ENCODE measurements around the gene NMD3.
A peak's percentile ranks its signal among the peaks of the same experiment; 100 is the strongest.
"Not testable (repeated sequence)": the region's sequence is repeated elsewhere in the genome, so short reads cannot be mapped to it uniquely, and the experiment has no call there.

Gene NMD3

DNA sequence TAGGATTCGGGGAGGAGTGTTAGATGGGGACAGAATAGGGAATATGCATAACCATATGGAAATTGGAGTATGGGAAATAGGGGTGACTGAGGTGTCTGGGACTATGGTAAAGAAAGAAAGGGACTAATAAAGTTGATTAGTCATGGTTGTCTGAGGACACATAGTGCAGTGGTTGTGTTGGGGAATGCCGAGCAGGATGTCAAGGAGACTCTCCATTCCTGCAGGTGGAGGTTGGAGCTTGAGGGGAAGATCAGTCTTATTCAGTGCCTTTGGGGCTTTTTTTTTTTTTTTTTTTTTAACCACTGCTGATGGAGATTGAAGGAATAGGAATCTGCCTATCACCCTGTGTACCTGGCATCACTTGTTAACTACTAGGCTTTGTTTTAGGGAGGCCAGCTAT lies 10.8 kb downstream of the NMD3 start:
- no peak for DNase-seq

DNA sequence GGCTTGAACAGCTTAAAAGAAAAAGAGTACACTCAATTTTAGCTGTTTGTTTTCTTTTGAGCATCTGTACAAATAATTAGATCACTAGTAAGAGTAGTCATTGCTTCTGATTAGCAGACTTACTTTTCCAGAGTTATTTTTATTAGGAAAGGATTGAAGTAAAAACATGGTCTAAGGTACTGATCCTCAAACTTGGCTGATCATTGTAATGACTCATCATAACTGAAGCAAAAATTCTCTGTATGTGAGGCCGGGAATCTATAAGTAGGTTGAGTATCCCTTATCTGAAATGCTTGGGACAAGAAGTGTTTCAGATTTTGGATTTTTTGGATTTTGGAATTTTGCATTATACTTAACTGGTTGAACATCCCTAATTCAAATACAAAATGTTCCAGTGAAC lies 12.4 kb downstream of the NMD3 start:
- DNase-seq, result no peak

DNA sequence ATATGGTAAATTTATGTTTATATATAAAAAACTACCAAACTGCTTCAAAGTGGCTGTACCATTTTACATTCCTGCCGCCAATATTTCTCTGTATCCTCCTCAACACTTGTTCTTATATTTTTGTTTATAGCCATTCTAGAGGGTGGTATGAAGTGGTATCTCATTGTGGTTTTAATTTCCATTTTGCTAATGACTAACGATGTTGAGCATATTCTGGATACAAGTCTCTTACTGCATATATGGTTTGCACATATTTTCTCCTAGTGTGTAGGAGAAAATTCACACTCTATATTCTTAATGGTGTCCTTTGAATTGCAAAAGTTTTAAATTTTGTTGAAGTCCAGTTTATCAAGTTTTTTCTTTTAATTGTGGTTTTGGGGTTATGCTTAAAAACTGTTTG lies 15.1 kb downstream of the NMD3 start:
- DNase-seq, result no peak

DNA sequence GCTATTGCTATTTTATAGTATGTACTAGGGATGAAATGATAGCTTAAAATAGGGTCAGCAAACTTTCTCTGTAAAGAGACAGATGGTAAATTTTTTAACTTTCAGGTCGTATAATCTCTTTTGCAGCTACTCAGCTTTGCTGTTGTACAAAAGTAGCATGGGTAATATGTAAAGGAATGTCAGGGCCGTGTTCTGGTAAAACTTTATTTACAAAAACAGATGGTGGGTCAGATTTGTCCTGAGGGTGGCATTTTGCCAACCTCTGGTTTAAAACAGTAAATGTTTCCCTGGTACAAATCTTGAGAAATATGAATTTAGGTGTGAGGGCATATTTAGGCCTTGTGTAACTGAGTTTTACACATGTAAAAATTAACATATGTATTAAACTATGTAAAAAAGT lies 18.6 kb downstream of the NMD3 start:
- DNase-seq, result no peak

DNA sequence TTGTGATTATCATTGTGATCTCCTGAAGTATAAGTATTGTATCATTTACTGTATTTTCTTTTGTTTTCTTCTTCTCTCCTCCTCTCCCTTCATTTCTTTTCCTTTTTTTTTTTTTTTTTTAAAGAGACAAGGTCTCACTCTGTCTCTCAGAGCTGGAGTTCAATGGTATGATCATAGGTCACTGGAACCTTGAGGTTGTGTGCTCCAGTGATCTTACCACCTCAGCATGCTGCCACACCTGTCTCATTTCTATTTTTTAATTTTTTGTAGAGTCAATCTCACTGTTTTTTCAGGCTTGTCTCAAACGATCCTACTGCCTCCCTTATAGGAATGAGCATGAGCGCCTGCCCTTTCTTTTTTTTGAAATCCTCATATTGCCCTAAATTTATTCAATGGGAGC lies 23.4 kb downstream of the NMD3 start:
- no peak for DNase-seq

DNA sequence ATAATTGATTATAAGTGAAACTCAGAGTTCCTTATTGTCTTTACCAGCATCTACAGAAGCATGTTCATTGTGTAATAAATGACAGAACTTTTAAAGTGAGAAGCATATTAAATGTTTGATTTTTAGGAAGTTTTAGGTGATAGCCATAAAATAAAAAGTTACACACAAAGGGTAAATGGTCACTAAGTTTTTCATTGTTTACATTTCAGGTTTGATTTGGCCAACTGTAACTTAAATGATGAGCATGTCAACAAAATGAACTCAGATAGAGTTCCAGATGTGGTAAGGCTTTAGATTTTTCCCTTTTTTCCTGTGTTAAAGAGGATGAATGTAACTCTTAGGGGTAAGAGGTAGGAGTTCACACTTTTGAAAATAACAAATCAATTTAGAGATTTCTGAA lies 25.9 kb downstream of the NMD3 start:
- no peak for DNase-seq

DNA sequence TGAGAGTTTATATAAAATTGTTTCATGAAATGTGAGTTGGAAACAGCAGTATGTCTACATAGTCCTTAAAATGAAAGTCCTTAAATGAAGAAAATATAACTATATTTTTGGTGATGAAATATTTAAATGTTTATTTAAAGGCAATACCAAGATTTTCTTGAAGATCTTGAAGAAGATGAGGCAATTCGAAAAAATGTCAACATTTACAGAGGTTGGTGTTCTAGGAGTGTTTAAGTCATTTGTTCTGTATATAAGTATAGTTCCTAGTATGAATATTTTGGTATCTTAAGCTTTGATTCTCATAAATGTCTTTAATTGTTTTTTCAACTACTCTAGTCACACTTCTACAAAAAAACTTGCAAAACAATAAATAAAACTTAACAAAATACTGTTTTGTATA lies 29.0 kb downstream of the NMD3 start:
- DNase-seq, result no peak

DNA sequence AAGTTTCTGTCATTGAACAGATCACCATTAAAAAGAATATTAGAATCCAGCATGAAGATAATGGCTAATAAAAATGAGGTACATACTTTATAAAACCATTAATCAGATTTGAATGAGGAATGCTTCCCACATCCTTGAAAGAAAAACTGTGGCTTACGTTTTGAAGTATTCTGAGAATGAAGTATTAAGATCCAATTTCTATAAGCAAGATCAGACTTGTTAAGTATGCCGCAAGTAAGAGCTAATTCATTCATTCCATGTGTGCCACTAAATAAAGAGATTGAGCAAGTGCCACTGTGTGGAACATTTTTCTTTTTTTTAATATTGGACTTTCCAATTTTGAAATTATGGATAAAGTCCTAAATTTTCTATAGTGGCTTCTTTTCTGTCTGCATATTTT lies 30.6 kb downstream of the NMD3 start:
- no peak for DNase-seq

DNA sequence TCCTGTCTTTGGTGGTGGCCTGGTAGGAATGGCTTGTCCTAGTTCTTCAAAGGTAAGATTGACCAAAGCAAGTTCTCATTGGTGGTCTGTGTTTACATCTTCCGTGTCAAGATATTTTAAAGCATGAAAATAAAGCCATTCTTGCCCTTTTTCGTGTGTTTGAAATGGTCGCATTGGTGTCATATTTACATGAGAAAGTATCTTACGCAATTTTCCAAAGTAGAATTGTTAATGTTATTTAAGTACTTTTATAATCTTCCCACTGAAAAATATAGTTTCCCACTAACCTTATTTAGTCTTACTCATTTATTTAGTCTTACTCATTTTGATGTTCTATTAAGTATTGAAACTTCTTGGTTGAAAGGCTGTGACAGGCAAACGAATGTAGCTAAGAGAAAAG lies 31.0 kb downstream of the NMD3 start:
- DNase-seq, result no peak

DNA sequence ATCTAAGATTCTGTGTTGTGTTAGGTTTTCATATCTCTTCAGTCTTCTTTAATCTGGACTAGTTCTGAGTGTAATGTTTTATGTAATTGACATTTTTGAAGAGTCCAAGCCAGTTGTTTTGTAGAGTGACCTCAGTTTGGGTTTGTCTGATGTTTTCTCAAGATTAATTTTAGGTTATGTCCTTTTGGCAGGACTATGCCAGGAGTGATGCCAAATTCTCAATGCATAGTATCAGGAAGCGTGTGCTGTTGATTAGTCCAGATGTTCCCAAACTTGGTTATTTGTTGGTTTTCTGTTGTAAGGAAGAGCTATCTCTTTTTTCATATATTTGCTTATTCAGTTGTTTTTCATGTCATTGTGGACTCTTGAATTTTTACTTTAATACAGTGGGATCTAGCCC lies 32.6 kb downstream of the NMD3 start:
- DNase-seq, result no peak

DNA sequence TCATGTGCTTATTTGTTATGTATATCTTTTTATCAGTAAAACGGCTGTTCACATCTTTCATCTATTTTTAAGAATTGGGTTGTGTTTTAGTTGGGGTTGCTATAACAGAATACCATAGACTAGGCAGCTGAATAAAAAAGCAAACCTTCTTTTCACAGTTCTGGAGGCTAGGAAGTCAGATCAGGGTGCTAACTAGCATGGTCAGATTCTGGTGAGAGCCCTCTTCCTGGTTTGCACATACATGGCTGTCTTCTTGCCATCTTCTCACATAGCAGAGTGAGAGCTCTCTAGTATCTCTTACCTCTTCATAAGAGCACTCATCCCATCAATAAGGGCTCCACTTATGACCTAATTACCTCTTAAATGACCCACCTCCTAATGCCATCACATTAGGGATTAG lies 33.8 kb downstream of the NMD3 start:
- DNase-seq, result no peak

DNA sequence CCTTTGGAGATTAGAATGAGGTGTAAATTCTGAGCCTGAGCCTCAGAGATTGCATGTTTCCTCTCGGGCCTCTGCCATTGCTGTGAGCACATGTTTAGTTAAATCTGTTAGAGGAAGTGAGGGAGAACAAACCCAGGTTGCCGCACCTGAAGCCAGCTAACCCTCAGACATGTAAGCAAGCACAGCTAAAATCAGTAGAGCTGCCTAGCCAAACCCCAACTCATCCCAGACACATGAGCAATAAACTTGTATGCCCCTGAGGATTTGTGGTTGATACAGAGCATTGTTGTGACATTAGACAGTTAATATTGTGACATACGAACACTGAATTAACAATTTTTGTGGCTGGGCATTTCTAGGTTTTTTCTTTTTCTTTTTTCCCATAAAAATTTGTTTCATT lies 41.9 kb downstream of the NMD3 start:
- no peak for DNase-seq

DNA sequence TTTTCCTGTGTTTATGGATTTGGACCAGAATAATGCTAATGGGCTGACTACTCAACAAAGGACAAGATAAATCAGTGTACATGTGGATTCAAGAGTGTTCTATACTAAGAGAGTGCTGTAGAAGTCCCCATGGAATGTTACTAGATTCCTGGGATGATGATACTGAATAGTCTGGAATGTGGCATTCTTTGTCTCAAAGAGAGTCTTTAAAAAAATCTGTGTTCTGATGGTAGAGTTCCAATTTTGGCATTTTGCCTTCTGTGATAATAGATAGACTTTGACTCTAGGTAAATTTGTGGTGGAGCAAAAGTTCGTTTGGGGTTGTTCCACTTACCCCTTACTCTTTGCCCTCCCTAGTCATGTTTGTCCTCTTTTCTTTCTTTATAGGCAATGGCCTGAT lies 43.7 kb downstream of the NMD3 start:
- DNase-seq, result no peak

DNA sequence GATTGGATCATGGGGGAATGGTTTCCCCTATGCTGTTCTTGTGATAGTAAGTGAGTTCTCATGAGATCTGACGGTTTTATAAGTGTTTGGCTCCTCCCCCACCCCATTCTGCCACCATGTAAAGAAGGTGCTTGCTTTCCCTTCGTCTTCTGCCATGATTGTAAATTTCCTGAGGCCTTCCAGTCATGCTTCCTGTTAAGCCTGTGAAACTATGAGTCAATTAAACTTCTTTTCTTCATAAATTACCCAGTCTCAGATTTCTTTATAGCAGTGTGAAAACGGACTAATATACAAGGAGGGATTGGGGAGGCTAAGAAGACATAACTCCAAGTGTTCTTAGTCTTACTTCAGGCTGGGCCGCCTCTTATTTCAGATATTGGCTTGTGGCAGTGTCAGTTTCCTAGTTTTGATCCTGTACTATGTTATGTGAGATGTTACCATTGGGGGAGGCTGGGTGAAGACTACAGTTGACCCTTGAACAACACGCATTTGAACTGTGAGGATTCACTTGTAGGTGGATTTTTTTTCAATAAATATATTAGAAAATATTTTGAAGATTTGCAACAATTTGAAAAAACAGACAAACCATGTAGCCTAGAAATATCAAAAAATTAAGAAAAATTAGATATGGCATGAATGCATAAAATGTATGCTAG lies 44.9 kb downstream of the NMD3 start:
- no peak for DNase-seq

DNA sequence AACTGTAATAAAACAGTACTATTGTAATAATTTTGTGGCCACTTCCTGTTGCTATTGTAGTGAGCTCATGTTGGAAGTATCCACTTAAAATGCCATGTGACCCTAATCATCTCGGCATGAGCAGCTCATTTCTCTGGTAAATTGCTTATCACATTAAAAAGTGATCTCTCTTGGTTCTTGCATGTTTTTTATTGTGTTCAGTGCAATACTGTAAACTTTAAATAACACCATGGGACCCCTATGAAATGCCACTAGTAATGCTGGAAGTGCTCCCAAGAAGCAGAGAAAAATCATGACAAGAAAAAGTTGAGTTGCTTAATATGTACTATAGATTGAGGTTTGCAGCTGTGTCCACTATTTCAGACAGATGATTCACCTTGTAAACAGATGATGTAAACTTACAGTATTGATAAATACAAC lies 45.6 kb downstream of the NMD3 start:
- DNase-seq, result no peak

DNA sequence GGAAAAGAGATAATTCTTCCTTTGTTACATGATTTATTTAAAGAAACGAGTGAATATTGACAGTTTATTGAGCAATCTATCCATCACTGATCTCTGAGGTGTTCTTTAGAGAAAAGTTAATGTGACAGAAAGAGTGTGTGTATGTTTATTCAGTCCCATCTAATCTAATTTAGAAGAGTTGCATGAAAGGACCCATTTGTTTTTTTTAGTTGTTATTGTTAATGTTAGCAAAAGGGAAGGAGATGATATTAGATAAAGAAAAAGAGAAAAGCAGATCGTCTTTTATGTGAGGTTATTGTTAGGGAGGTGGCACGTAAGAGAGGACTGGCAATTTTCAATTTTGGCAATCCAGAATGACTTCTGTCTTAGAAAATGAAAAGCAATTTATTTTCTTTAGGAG lies 46.5 kb downstream of the NMD3 start:
- no peak for DNase-seq

DNA sequence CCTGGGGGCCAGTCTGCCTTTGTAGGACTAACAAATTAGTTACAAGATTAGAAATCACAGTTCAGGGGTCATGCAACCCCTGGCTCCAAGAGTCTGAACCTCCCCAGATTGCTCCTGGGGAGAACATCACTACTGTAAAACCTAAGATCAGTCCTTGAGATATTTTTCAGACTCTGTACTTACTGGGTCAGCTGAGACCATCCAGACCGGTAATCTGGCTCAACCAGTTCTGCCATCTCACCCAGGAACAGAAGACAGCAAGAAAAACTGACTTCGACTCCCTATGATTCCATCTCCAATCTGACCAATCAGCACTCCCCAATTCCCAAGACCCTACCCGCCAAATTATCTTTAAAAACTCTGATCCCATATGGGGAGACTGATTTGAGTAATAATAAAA lies 47.5 kb downstream of the NMD3 start:
- DNase-seq, result no peak

DNA sequence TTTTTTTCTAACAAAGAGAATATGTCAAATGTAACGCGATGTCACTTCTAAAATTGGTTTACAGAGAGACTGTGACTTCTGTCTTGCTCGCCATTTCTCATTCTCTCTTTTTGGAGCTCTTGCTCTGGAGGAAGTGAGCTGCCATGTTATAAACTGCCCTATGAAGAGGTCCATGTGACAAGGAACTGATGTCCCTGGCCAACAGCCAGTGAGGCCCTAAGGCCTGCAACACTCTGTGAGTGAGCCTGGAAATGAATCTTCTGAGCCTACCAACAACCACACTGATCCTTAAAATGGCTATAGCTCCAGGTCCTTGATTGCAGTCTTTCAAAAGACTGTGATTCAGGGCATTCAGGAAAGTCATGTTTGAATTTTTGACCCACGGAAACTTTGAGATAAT lies 49.9 kb downstream of the NMD3 start:
- DNase-seq, result no peak

DNA sequence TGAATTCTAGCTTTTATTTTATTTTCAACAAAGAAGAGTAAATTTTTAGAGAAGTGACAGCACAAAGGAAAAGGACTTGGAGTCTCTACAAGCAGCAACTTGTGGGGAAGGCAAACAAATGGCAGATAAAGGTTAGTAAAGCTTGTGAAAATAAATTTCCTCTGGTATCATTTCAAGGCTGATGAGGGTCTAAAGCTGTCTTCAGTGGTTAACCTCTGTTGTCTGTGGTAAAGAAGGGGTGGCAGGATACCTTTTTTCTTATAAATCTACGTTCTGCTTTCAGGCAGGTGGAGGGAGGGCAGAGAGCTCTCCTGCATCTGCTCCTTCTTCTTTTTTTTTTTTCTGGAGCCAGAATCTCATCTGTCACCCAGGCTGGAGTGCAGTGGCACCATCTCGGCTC lies 50.5 kb downstream of the NMD3 start:
- DNase-seq, result no peak

DNA sequence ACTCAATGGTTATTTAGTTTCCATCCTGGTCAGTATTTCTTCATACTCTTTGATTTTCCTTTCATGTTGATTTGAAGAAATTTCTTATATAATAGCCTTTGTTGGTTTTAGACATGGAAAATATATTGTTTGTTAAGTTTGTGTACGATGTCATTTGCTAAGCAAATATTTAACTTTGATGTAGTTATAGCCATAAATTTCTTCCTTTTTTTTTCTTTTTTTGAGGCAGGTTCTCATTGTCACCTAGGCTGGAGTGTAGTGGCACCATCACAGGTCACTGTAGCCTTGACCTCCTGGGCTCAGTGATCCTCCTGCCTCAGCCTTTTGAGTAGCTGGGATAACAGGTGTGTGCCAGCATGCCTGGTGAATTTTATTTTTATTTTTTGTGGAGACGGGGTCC lies 51.4 kb downstream of the NMD3 start:
- DNase-seq, result no peak

DNA sequence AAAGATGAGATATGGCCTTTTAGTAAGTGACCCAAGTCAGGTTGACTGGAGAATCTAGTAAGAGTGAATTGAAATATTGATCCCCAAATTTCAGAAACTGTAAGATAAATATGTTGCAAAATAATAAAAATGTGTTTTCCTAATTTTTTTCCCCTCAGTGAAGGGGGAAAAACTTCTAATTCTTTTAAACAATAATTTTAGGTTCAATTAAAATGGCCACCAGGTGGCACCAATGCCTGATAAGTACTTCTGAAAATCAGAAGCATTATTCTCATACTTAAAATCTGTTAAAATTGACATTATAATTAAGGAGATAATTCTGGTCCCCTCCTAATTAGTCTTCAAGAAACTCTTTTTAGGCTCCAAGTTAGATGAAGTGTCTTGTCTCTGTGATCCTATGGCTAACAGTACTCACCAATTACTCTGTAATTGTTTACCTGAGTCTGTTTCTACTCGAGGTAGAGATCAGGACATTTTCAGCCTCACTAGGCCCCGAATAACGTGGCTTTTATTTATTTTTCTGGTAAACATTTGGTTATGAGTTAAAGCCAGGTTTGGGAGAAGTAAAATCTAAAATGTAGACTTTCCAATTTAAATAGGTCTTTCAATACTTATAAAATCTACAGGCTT lies 52.6 kb downstream of the NMD3 start:
- DNase-seq, result peak in 2 of 5 experiments; percentile 9 to 20

DNA sequence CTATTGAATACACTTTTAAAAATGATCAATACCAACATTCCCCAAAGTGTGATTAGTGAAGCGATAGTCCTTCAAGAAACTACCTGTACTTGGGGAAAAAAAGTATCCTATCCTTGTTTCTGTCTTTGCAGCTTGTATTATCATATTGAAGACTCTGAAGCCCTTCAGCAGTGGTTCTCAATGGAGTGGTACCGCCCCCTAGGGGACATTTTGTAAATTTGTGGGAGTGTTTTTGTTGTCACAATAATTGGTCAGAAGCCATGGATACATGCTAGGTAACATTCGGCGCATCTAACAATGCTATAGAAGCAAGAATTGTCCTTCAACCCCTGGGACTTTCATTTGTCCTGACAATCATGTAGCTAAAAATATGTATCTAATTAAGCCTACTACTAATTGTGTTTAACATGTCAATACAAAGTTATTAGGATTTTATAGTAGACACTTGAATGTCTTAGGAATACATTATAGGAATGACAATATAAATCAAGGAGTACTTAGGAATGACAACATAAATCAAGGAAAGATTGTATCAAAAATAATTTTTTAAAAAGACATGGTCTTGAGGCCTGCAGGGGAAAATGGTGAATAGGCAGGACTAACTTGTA lies 53.7 kb downstream of the NMD3 start:
- peak in 3 of 5 experiments; percentile 3 to 53 (median 17) for DNase-seq

DNA sequence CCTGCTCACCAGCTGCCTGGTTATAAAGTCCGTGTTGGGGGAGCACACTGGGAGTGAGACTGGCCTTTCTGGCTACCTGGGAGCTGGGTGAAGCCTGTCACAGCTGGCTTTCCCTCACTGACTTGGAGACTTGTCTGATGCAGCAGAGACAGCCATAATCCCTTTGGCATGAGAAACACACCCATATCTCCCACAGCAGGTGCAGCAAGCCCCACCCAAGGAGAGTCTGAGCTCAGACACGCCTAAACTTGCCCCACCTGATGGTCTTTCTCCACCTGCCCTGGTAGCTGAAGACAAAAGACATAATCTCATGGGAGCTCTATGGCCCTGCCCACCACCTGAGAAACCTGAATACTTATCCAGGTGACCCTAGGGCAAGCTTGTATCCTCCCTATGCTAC lies 54.8 kb downstream of the NMD3 start:
- DNase-seq, result no peak

DNA sequence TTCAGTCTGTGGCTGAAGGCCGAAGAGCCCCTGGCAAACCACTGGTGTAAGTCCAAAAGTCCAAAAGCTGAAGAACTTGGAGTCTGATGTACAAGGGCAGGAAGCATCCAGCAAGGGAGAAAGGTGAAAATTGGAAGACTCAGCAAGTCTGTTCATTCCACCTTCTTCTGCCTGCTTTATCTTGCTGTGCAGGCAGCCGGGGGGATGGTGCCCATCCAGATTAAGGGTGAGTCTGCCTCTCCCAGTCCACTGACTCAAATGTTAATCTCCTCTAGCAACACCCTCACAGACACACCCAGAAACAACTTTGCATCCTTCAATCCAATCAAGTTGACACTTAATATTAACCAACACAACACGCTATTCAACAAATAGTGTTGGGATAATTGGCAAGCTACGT lies 61.3 kb downstream of the NMD3 start:
- DNase-seq, result not testable (repeated sequence)

DNA sequence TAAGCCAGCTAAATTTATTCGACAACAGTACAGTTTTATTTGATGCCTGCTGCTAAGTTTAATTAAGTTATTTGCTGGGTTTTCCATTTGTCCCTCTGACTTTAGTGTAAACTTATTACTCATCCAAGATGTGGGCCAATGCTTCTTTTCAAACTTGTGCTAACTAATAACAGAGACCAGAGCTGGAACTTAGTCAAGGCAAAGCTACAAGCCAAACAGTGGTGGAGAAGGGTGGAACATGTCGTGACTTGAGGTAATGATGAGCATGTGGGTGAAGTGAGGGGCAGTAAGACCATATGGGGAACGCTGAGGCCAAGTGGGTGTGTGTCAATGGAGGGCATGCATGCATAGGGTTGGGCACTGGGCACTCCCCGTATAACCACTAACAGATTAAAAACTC lies 63.9 kb downstream of the NMD3 start:
- DNase-seq, result no peak
